ENCODE measurements around the gene ITPR3.
A peak's percentile ranks its signal among the peaks of the same experiment; 100 is the strongest.

The ITPR3 gene

GRCh38 chr6:33671744-33672072 is 50.6 kb downstream of the ITPR3 start:
- DNase-seq = no peak

- no peak for DNase-seq
Measured at GRCh38 chr6:33672808-33673207, 51.7 kb downstream of the ITPR3 start.

GRCh38 chr6:33673851-33674250 is 52.7 kb downstream of the ITPR3 start:
- no peak for DNase-seq

- no peak for DNase-seq
Measured at GRCh38 chr6:33675968-33676367, 54.8 kb downstream of the ITPR3 start.

GRCh38 chr6:33676416-33677142 is 55.5 kb downstream of the ITPR3 start:
- no peak for DNase-seq

- DNase-seq = no peak
Measured at GRCh38 chr6:33677143-33677660, 56.1 kb downstream of the ITPR3 start.

- no peak for DNase-seq
Measured at GRCh38 chr6:33677689-33678088, 56.6 kb downstream of the ITPR3 start.

GRCh38 chr6:33678233-33678931 is 57.3 kb downstream of the ITPR3 start:
- DNase-seq = no peak

- no peak for DNase-seq
Measured at GRCh38 chr6:33678932-33679490, 57.9 kb downstream of the ITPR3 start.

GRCh38 chr6:33679761-33680160 is 58.6 kb downstream of the ITPR3 start:
- DNase-seq = no peak

- no peak for DNase-seq
Measured at GRCh38 chr6:33682341-33682740, 61.2 kb downstream of the ITPR3 start.

GRCh38 chr6:33683051-33683571 is 62.0 kb downstream of the ITPR3 start:
- DNase-seq = peak; percentile 65

GRCh38 chr6:33683576-33684427 is 62.7 kb downstream of the ITPR3 start:
- DNase-seq = no peak

GRCh38 chr6:33684428-33684896 is 63.3 kb downstream of the ITPR3 start:
- no peak for DNase-seq

- no peak for DNase-seq
Measured at GRCh38 chr6:33684983-33685382, 63.9 kb downstream of the ITPR3 start.

GRCh38 chr6:33685411-33686224 is 64.5 kb downstream of the ITPR3 start:
- no peak for DNase-seq

- no peak for DNase-seq
Measured at GRCh38 chr6:33686225-33686924, 65.3 kb downstream of the ITPR3 start.

GRCh38 chr6:33686981-33687975 is 66.2 kb downstream of the ITPR3 start:
- no peak for DNase-seq

- no peak for DNase-seq
Measured at GRCh38 chr6:33688006-33688405, 66.9 kb downstream of the ITPR3 start.
